SKM-1 treated with dmso at 0.1 percent for 144 hours (cell line): ENCODE measurements around the gene PTEN.

ENCODE experiments used
- DNase-seq: peaks from one replicate; lab custom pipeline; 2025; ENCODE audit not compliant: unreplicated experiment; lab: John Stamatoyannopoulos, UW

Gene PTEN

DNA sequence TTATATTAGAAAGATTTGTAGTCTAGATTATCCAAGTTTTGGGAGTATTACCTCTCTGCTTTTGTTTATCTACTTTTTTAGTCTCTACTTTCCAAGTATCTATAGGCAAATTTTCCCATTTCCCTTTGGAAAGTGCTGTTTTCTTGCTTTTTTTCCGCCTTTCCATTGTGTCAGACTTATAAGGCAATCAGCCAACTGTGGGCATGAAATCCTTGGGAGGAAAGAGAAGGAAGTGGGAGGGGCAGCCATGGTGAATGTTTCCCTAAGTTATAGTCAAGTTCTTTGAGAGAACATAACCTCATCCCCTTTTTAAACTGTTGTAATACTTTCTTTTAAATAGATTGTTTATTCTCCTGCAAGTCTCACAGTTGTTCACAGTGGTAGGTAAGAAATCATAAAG is 52.6 kb downstream of the PTEN start:
- no peak for DNase-seq

DNA sequence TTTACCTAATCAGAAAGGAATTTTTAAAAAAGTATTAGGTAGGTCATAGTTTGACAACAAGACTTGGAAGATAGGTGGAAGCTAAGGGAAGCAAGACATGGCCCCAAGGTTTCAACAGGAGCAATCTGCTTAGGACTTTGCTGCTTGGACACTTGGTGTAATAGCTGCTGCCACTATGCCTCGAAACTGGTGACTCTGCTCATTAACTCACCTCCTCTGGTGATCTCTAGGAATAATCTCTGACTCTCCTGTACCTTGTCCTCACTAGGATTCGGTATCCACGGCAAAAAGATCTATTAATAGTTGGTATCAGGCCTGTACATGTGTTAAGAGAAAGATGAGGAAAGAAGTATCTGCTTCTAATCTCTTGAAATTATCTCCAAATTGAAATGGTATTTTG is 53.1 kb downstream of the PTEN start:
- no peak for DNase-seq

DNA sequence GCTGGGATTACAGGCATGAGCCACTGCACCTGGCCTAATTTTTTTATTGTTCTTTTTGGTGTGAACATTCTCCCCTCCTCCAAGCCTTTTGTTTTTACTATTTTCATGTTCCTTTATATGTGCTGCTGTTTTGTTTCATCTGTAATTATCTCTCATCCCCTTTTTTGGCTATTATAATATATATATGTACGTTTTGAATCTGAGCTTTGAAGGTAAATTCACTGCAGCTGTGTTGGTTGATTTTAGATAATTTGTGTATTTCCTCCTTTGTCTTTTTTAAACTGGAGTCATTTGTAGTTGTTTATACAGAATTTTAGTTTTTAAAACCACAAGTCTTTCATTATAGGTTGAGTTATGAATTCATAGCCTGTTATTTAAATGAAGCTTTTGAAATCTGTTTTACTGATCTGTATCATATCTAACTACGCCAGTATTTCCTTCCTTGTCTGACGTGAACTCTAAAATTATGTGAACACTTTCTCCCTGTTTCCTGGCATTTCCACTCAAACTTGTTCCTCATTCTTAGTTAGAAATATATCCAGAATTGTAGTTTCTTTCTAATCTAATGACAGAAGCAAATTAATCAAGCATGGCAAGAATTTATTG is 54.9 kb downstream of the PTEN start:
- no peak for DNase-seq

DNA sequence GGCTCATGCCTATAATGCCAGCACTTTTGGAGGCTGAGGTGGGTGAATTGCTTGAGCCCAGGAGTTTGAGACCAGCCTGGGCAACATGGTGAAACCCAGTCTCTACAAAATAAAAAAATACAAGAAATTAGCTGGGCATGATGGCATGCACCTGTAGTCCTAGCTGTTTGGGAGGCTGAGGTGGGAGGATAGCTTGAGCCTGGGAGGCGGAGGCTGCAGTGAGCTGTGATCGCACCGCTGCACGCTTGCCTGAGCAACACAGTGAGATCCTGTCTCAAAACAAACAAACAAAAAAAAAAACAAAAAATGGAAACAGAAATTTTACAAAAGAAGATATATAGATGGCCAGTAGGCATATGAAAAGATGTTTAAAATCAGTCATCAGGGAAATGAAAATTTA is 57.1 kb downstream of the PTEN start:
- no peak for DNase-seq

- DNase-seq = no peak
Measured at GRCh38 chr10:87921931-87922688, 58.7 kb downstream of the PTEN start.

DNA sequence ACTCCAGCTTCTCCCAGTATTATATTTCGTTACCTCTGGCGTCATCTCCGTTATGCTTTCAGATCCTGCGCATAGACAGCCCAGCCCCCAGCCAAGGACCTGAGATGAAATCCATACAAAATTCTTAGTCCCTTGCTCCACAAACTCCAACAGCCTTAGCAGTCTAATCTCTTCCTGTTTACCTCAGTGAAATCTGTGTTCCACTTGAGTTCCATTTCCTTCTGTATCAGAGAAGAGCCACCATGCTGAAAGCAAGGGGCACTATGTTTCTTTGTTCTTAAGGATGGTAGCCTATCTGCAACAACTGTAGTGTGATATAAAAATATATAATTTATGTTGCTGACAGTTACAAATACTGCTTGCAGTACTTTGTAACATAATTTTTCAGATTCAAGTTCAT is 59.8 kb downstream of the PTEN start:
- DNase-seq = no peak

GRCh38 chr10:87925570-87925969 is 62.1 kb downstream of the PTEN start:
- DNase-seq = no peak

GRCh38 chr10:87927091-87927490 is 63.7 kb downstream of the PTEN start:
- DNase-seq = no peak

DNA sequence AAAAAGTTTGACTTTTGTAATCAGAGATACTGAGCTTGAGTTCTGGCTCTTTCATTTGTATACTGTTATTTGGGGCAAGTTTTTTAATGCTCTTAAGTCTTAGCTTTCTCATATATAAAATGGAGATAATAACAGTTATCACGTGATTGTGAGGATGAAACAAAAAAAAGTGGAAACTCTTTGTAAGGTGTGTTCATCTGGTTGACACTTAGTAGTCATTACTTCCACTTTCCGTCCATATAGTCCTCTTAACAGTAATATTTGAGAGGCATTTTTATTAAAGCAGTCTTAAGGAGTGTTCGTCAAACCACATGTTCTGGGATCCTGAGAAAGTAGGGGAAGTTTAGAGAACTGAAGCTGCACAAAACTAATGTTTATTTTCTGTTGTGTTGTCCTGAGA is 65.6 kb downstream of the PTEN start:
- DNase-seq = no peak

DNA sequence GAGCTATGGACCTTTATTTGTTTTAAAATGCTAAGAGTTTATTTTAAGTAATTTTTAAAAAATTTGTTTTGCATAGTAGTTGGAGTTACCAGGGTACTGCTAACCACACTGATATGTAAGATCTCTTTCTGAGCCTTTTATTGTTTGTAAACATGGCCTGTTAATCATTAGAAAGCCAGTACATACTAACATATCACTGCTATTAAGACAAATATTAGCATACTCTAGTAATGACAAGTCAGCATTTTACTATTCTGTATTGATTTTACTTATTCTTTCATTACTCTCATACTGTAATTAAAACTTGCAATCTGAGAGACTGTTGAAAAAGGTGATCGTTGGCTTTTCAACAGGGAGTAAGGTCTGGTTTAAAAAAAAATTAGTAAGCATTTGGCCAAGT is 66.7 kb downstream of the PTEN start:
- no peak for DNase-seq

GRCh38 chr10:87930934-87931835 is 67.8 kb downstream of the PTEN start:
- no peak for DNase-seq

GRCh38 chr10:87931836-87932230 is 68.4 kb downstream of the PTEN start:
- no peak for DNase-seq

GRCh38 chr10:87935290-87936141 is 72.1 kb downstream of the PTEN start:
- no peak for DNase-seq

DNA sequence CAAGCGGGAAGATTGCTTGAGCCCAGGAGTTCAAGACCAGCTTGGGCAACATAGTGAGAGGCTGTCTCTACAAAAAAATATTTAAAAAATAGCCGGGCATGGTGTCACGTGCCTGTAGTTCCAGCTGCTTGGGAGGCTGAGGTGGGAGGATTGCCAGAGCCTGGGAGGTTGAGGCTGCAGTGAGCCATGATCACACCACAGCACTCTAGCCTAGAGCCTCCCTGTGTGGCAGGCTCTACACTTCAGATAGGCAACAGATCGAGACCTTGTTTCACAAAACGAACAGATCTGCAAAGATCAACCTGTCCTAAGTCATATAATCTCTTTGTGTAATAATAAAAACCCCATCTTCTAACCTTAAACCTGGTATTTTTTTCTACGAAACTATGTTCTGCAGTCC is 76.8 kb downstream of the PTEN start:
- no peak for DNase-seq

- no peak for DNase-seq
Measured at GRCh38 chr10:87942884-87943527, 79.6 kb downstream of the PTEN start.

DNA sequence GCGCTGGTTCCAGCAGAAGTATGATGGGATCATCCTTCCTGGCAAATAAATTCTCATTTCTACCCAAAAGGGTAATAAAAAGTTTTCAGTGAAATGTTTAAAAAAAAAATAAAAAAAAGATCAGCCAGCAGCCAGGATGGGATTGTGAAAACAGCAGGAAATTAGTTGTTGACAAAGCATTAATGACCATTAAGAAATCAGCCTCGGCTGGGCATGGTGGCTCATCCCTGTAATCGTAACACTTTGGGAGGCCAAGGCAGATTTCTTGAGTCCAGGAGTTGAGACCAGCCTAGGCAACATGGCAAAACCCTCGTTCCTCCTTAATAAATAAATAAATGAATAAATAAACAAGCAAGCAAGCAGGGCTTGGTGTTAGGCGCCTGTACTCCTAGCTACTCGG is 82.6 kb downstream of the PTEN start:
- DNase-seq = no peak

GRCh38 chr10:87952612-87953011 is 89.2 kb downstream of the PTEN start:
- no peak for DNase-seq

- no peak for DNase-seq
Measured at GRCh38 chr10:87956055-87956454, 92.6 kb downstream of the PTEN start.

GRCh38 chr10:87957702-87958101 is 94.3 kb downstream of the PTEN start:
- no peak for DNase-seq

DNA sequence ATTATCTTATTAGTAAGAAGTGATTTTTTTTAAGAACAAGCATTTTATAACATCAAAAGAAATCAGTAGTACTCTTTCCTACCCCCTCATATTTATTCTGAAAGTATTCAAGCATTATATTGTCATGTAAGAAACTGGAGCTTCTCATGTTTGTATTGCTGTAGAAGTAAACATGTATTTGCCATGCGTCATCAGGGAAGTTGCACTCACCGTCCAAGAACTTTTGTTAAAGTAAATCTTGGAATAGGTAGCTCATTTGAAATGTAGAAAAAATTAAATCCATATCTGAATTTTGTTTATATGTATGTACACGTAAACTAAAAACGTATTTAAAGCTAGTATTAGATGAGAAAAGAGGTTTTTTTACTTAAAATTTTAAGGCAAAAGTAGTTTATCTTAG is 96.8 kb downstream of the PTEN start:
- DNase-seq = no peak

DNA sequence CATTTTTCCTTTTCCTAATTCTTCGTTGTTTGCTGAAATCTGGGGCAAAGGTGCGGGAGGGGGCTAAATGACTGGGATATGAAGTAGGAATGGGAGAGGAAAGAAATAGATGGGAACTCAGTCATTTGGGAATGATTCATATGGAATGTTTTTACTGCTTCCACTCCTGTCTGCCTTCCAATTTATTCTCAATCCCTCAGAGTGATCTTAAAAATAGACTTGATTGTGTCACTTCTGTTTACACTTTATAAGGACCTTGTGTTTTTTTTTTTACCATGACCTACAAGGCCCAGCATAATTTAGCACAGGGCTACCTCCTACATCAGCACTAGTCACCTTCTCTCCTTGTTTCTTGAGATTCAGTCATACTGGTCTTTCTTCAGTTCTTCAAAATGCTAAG is 97.9 kb downstream of the PTEN start:
- DNase-seq = no peak
